Endothelial cell of umbilical vein (primary cell): ENCODE measurements around the gene CKAP5. TPM values are rescaled to one million over a fixed set of nuclear protein-coding genes. Genes with fewer than 3 reads are reported as not detected.

Source experiments
- BruUV-seq: library from RNA; stranded (reverse); fragments of 400-500 nt; replicated peaks from 2 replicates; lab custom pipeline; 2021; lab: Mats Ljungman, UMichigan
- CTCF ChIA-PET: fragments of 300-600, 350-600 bp; sonication (Branson Sonifier 250); formaldehyde crosslinking; loops from one replicate; lab custom pipeline; 2021; ENCODE audit warnings: antibody characterized with exemption, inconsistent platforms; lab: Charles Lee
- POLR2A ChIA-PET: fragments of 300-600, 350-600 bp; sonication (Branson Sonifier 250); formaldehyde crosslinking; loops from one replicate; lab custom pipeline; 2021; ENCODE audit warnings: antibody characterized with exemption, inconsistent platforms; lab: Charles Lee
- DNase-seq: peaks from one replicate; pipeline ENCODE4 v3.0.0-alpha.2; 2011; ENCODE audit warnings: low read depth, low spot score
- FAIRE-seq: peaks from 2 replicates; lab custom pipeline; 2011; peaks lifted over from hg19 to GRCh38; lab: Jason Lieb, UNC
- H2AFZ ChIP-seq: 2 replicates; pipeline ENCODE4 v1.6.0; 2012; ENCODE audit warnings: low read depth, low read length, control low read depth, inconsistent platforms
- H3K27ac ChIP-seq: 2 replicates; pipeline ENCODE4 v1.5.1; 2011; ENCODE audit warnings: low read depth, mild to moderate bottlenecking, control low read depth, low read length, moderate library complexity; ENCODE audit not compliant: insufficient read depth
- H3K27me3 ChIP-seq, 2 experiments: 2 replicates each; pipeline versions ENCODE4 v1.6.0 to v1.6.1; 2011; ENCODE audit warnings: low read length in 2 of 2, mixed read lengths in 1 of 2; ENCODE audit not compliant: control insufficient read depth in 2 of 2, insufficient read depth in 2 of 2
- H3K36me3 ChIP-seq, 2 experiments: 2 replicates in 1 of 2; 3 replicates in 1 of 2; pipeline ENCODE4 v1.5.1; 2011; ENCODE audit warnings: low read length in 2 of 2, mild to moderate bottlenecking in 1 of 2, moderate library complexity in 1 of 2; ENCODE audit not compliant: control insufficient read depth in 2 of 2, insufficient read depth in 2 of 2; ENCODE audit errors: extremely low read depth in 1 of 2
- H3K4me1 ChIP-seq: 3 replicates; pipeline ENCODE4 v1.5.1; 2011; ENCODE audit warnings: mild to moderate bottlenecking, low read length; ENCODE audit not compliant: control insufficient read depth, insufficient read depth; ENCODE audit errors: extremely low read depth
- H3K4me2 ChIP-seq: 2 replicates; pipeline ENCODE4 v1.6.1; 2011; ENCODE audit warnings: low read length, control low read depth, mixed read lengths; ENCODE audit not compliant: insufficient read depth
- H3K4me3 ChIP-seq, 3 experiments: fragments of 200-600 bp in 1 of 3; sonication (generic), shearing (Covaris generic) in 1 of 3; replicated peaks in 1 of 3; 2 replicates each; pipeline ENCODE4 v1.5.1; 2011 to 2016; ENCODE audit warnings: control low read depth in 3 of 3, low read length in 3 of 3, mild to moderate bottlenecking in 2 of 3, inconsistent platforms in 1 of 3, low read depth in 1 of 3, moderate library complexity in 1 of 3; ENCODE audit not compliant: insufficient read depth in 1 of 3
- H3K79me2 ChIP-seq: 2 replicates; pipeline ENCODE4 v1.6.0; 2012; ENCODE audit warnings: low read length, inconsistent platforms; ENCODE audit not compliant: control insufficient read depth, insufficient read depth
- H3K9ac ChIP-seq: replicated peaks from 2 replicates; pipeline ENCODE3; 2011; ENCODE audit warnings: low read length, control low read depth; ENCODE audit not compliant: insufficient read depth; ENCODE audit errors: extremely low read depth
- H3K9me1 ChIP-seq: replicated peaks from 3 replicates; pipeline ENCODE4 v1.6.0; 2011; ENCODE audit warnings: mild to moderate bottlenecking, low read length; ENCODE audit not compliant: control insufficient read depth, insufficient read depth; ENCODE audit errors: extremely low read depth
- H3K9me3 ChIP-seq: replicated peaks from 2 replicates; pipeline ENCODE4 v1.5.1; 2012; ENCODE audit warnings: low read length, inconsistent platforms; ENCODE audit not compliant: control insufficient read depth, insufficient read depth
- H4K20me1 ChIP-seq: replicated peaks from 2 replicates; pipeline ENCODE3; 2011; ENCODE audit warnings: mild to moderate bottlenecking, low read length; ENCODE audit not compliant: control insufficient read depth, insufficient read depth; ENCODE audit errors: extremely low read depth
- CTCF ChIP-seq, 2 donors: IDR thresholded peaks; 1 replicate in 1 of 2; 2 replicates in 1 of 2; pipeline ENCODE4 v1.5.1; 2011; ENCODE audit warnings: low read length in 2 of 2, mild to moderate bottlenecking in 2 of 2, moderate library complexity in 2 of 2, control low read depth in 1 of 2, inconsistent platforms in 1 of 2, low read depth in 1 of 2; ENCODE audit not compliant: insufficient read depth in 1 of 2; ENCODE audit errors: extremely low read depth in 1 of 2
- EZH2 ChIP-seq: IDR thresholded peaks from 2 replicates; pipeline ENCODE4 v1.6.1; 2012; ENCODE audit warnings: borderline replicate concordance, low read depth, mild to moderate bottlenecking, moderate library complexity, low read length, inconsistent platforms; ENCODE audit not compliant: severe bottlenecking
- FOS ChIP-seq: IDR thresholded peaks from 2 replicates; pipeline ENCODE4 v1.6.1; 2011; ENCODE audit warnings: mild to moderate bottlenecking, low read length, moderate library complexity, borderline replicate concordance; ENCODE audit not compliant: insufficient read depth
- GATA2 ChIP-seq: IDR thresholded peaks from 2 replicates; pipeline ENCODE4 v1.7.0; 2011; ENCODE audit warnings: low read depth, mild to moderate bottlenecking, moderate library complexity, mixed read lengths, low read length; ENCODE audit not compliant: insufficient read length, insufficient read depth
- JUN ChIP-seq: IDR thresholded peaks from 2 replicates; pipeline ENCODE4 v1.6.1; 2011; ENCODE audit warnings: borderline replicate concordance, low read depth; ENCODE audit not compliant: insufficient read length, insufficient read depth
- MYC ChIP-seq: IDR thresholded peaks from one replicate; pipeline ENCODE4 v1.6.1; 2011; ENCODE audit warnings: mild to moderate bottlenecking, low read depth, low read length
- POLR2A ChIP-seq: IDR thresholded peaks from 2 replicates; pipeline ENCODE4 v1.6.1; 2012; ENCODE audit warnings: low read depth, mild to moderate bottlenecking, control low read depth, low read length
- POLR2AphosphoS5 ChIP-seq: IDR thresholded peaks from 2 replicates; pipeline ENCODE4 v1.6.1; 2012; ENCODE audit warnings: low read depth, mild to moderate bottlenecking, control low read depth, low read length, moderate library complexity; ENCODE audit not compliant: insufficient read depth
- dilution Hi-C: fragments of 300-500 bp; cut with MboI; formaldehyde crosslinking; loops from one replicate; pipeline ENCODE4 v1.15.0; 2019; ENCODE audit warnings: low sequenced_read_pairs; ENCODE audit not compliant: extremely low pct_ligation_motif_present
- intact Hi-C: fragments of 100-400 bp; cut with micrococcal nuclease; formaldehyde crosslinking; loops from one replicate; pipeline ENCODE4 v1.10.0; 2022
- polyA plus RNA-seq, 4 experiments: library from polyadenylated mRNA; depleted of rRNA in 3 of 4; stranded (reverse) in 3 of 4; unstranded in 1 of 4; fragments of >200 nt; gene quantifications; 2 replicates each; pipeline versions ENCODE4 v1.2.1 to v1.2.3, GENCODE V29; 2011 to 2012; ENCODE audit warnings: missing spikeins in 1 of 4
- total RNA-seq: library from RNA; stranded (reverse); gene quantifications from 2 replicates; pipeline ENCODE4 v1.2.3, GENCODE V29; 2021
- TF ChIP-seq, protein P1 (sequence below): IDR thresholded peaks from 2 replicates; pipeline ENCODE4 v1.6.1; 2011; ENCODE audit not compliant: insufficient read depth, insufficient read length

The CKAP5 gene
- total and polyA plus RNA-seq, 2 donors (not counting 3 experiments of a cell fraction or from before 2014, with no cell fraction given): 47.4 to 138 TPM

DNA sequence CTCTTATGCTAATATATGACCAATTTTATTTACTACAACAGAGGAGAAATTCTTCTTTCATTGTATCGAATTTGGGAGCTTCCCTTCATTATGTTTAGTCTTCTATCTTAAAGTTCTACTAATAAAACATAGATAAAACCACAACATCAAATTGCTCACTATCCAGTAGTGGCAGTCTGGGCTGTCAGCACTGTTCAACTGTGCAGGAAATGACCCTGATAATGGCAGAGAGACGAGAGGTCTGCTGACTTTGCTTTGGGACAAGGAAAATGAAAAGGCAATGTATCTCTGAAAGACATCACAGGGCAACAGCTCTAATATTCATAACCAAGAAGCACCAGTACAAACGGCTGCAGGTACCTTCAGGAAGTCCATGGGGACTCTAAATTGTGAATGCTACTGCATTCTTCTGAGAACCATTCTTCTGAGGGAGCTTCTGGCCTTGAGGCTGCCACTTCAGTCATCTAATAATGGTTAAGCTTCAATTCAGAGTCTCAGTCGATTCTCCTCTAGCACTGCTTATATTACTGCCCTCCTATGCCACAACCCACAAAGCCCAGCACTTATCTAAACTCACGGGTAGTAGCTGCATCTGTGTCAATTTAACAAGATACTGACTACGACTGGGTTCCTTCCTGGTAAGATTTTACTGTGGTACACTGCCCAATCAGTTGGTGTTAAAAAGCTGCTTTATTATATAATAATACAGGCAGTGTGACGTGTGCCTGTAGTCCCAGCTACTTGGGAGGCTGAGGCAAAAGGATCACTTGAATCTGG is 44.2 kb downstream of the CKAP5 start:
- Histone ChIP-seq H3K4me1 (peaks cover 19% of the 10 kb centered on the region), H3K9me3 (no peaks in the 10 kb centered on the region), H3K9me1 (no peaks in the 10 kb centered on the region), H3K4me3 (no peak overlapping the region), H3K36me3 (peaks cover 8 to 11% of the 10 kb centered on the region in 2 experiments), H3K4me2 (no peak overlapping the region), H2AFZ (no peak overlapping the region), H3K9ac (no peak overlapping the region), H3K27ac (no peak overlapping the region), H3K79me2 (peaks cover 6% of the 10 kb centered on the region), H4K20me1 (no peaks in the 10 kb centered on the region), H3K27me3 (no peaks in the 10 kb centered on the region)
- dilution Hi-C loops (no loop called here), intact Hi-C loops (no loop called here)
- TF ChIP-seq CTCF (IDR thresholded peaks at IDR 0.05; ENCODE audit: extremely low read depth in 1 of 2, insufficient read depth in 1 of 2, low read depth in 1 of 2, low read length in 2 of 2): no peak
- TF ChIP-seq POLR2A: no peak
- no peak for TF ChIP-seq FOS
- no peak for TF ChIP-seq GATA2
- TF ChIP-seq POLR2AphosphoS5: no peak
- TF ChIP-seq EZH2: no peak
- no peak for TF ChIP-seq MYC
- TF ChIP-seq, protein P1, sequence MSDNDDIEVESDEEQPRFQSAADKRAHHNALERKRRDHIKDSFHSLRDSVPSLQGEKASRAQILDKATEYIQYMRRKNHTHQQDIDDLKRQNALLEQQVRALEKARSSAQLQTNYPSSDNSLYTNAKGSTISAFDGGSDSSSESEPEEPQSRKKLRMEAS: no peak
- TF ChIP-seq JUN: no peak
- no peak for FAIRE-seq
- DNase-seq: peak; percentile 6
- no TSS peak for BruUV-seq
- ChIA-PET CTCF (interaction anchor here (0.9 kb wide), 1 partner anchor 11 kb away, joined by 3 read pairs; no protein-coding TSS in a partner anchor), POLR2A (no interaction called here)
